KMS-11 (cell line): ENCODE results near the gene VAV3.

Experiments
- H2AFZ ChIP-seq: fragments of 200-600 bp; sonication (generic); 2 replicates; pipeline ENCODE4 v1.6.1; 2016; ENCODE audit warnings: antibody characterized with exemption, mixed run types, low read depth
- H3K27ac ChIP-seq: fragments of 200-600 bp; sonication (generic); 2 replicates; pipeline ENCODE4 v1.6.1; 2016; ENCODE audit warnings: mild to moderate bottlenecking, mixed run types
- H3K27me3 ChIP-seq: fragments of 200-600 bp; sonication (generic); 2 replicates; pipeline ENCODE4 v1.6.1; 2017; ENCODE audit warnings: mild to moderate bottlenecking, low read depth, mixed run types, moderate library complexity; ENCODE audit not compliant: insufficient read depth
- H3K36me3 ChIP-seq: fragments of 200-600 bp; sonication (generic); 2 replicates; pipeline ENCODE4 v1.6.1; 2017; ENCODE audit warnings: mild to moderate bottlenecking, mixed run types; ENCODE audit not compliant: insufficient read depth
- H3K4me1 ChIP-seq: fragments of 200-600 bp; sonication (generic); 2 replicates; pipeline ENCODE4 v1.6.1; 2016; ENCODE audit warnings: mild to moderate bottlenecking, low read depth, mixed run types; ENCODE audit not compliant: poor library complexity, severe bottlenecking
- H3K4me2 ChIP-seq: fragments of 200-600 bp; sonication (generic); 2 replicates; pipeline ENCODE4 v1.7.0; 2016; ENCODE audit warnings: mild to moderate bottlenecking, mixed run types
- H3K4me3 ChIP-seq: fragments of 200-600 bp; sonication (generic); IDR thresholded peaks from 2 replicates; pipeline ENCODE4 v1.6.1; 2017; ENCODE audit warnings: low read depth, low read length, mixed read lengths; ENCODE audit not compliant: insufficient read depth
- H3K79me2 ChIP-seq: fragments of 200-600 bp; sonication (generic); 2 replicates; pipeline ENCODE4 v1.6.1; 2016; ENCODE audit warnings: low read depth, mixed run types; ENCODE audit not compliant: insufficient read depth
- H3K9ac ChIP-seq: fragments of 200-600 bp; sonication (generic); 2 replicates; pipeline ENCODE4 v1.6.1; 2016; ENCODE audit warnings: mild to moderate bottlenecking, mixed run types
- H4K20me1 ChIP-seq: fragments of 200-600 bp; sonication (generic); 2 replicates; pipeline ENCODE4 v1.6.1; 2016; ENCODE audit warnings: mild to moderate bottlenecking, mixed run types; ENCODE audit not compliant: insufficient read depth
- CTCF ChIP-seq: fragments of 200-600 bp; sonication (generic); conservative IDR thresholded peaks from 2 replicates; pipeline ENCODE4 v1.6.1; 2017; ENCODE audit warnings: low read depth, mild to moderate bottlenecking, antibody characterized with exemption, low read length, moderate library complexity, mixed read lengths

VAV3 gene

DNA sequence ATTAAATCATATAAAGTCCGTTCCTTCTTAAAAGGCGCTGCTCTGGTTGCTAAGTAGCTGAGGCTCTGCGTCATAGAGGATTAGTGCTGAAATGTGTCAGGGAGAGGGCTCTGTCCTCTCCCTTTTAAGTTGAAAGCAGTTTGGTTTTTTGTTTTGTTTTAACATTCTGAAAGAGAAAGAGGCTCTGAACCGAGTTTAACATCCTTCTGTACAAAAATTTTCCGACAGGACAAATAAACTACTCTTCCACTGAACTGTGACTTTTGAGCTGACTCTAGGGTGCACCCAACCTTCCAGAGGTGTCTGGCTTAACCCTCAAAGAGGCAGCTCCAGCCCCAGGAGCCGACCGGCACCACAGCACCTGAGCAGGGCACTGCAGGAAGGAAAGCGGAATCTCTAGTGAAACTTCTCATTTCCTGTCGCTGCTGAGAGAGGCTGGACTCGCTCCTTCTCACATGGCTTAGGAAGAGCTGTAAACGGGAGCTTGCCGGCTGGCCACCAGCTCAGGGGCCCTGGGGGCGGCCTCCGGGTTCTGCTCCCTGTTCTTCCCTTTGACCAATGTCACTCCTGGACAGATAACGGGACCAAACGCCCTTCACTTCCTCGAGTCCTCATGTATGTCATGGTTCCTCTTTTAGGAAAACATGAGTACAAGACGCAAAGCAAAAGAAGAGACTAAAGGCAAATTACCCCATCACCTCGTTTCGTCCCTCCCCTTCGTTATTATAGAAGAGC lies 1.2 kb downstream of the VAV3 start:
- Histone ChIP-seq H3K4me2 (peak overlapping the region; percentile 94), H3K27me3 (no peaks in the 10 kb centered on the region), H3K27ac (no peak overlapping the region), H4K20me1 (no peaks in the 10 kb centered on the region), H3K4me3 (peak overlapping the region; percentile 15), H2AFZ (peak overlapping the region; percentile 75), H3K79me2 (no peaks in the 10 kb centered on the region), H3K36me3 (no peaks in the 10 kb centered on the region), H3K4me1 (peaks cover 15% of the 10 kb centered on the region), H3K9ac (no peak overlapping the region; the same call in 1 of the 2 replicates)
- no peak for TF ChIP-seq CTCF

DNA sequence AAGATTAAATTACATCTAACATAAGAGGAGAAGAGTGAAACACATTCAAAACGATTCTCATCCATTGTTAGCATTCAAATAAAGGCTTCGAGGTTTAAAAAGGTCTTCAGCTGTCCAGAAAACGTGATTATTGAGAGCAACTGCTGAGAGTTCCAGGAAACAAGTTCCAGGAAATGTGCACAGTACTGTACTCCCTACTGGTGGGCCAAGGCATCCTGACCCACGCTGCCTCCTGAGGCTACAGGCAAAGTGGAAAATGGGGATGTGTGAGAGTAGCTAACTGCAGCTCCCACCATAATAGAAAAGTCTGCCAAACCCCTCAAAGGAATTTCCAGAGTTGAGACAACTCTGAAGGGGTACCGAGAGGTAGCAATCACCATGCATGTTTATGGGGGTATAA lies 2.0 kb downstream of the VAV3 start:
- Histone ChIP-seq H3K27me3 (no peaks in the 10 kb centered on the region), H3K9ac (no peak overlapping the region), H3K4me1 (peaks cover 15% of the 10 kb centered on the region), H4K20me1 (no peaks in the 10 kb centered on the region), H2AFZ (no peak overlapping the region; the same call in 1 of the 2 replicates), H3K36me3 (no peaks in the 10 kb centered on the region), H3K27ac (no peak overlapping the region), H3K4me2 (no peak overlapping the region; the same call in 1 of the 2 replicates), H3K79me2 (no peaks in the 10 kb centered on the region), H3K4me3 (peak overlapping the region; percentile 15)
- TF ChIP-seq CTCF: no peak

DNA sequence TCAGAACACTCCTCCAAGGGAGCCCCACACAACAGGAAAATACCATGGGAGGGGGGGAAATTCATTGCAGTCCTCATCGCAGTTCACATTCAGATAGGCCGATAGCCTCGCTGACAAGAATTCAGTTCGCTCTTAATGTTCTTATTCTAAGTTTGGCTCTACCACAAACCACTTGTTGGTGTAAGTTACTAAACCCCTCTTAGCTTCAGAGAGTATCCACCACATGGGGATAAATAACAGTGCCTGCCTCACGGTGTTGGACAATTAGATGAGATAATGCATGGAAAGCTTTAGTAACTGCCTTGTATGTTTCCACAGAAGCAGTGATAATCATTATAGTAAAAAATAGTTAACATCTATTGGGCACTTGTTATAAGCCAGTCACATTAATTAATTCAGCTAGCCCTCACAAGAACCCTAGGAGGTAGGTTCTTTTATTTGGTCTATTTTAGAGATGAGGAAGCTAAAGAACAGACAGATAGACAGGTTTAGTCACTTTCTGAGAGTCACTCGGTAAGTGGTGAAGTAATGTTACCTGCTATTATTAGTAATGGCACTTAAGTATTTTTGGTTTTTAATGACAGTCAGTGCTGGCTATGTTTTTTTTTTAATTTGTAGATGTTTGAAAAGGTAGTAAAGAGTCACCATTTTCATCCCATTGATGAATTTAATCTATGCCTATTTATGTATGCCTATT lies 10.1 kb downstream of the VAV3 start:
- no peaks in the 10 kb centered on the region for H3K79me2 ChIP-seq

GRCh38 chr1:107954126-107954525 lies 10.9 kb downstream of the VAV3 start:
- Histone ChIP-seq H3K4me3 (no peak overlapping the region), H2AFZ (no peak overlapping the region), H3K4me2 (no peak overlapping the region), H3K27me3 (no peaks in the 10 kb centered on the region), H3K79me2 (no peaks in the 10 kb centered on the region), H3K4me1 (peaks cover 18% of the 10 kb centered on the region), H3K9ac (no peak overlapping the region), H3K27ac (no peak overlapping the region), H4K20me1 (no peaks in the 10 kb centered on the region), H3K36me3 (no peaks in the 10 kb centered on the region)
- no peak for TF ChIP-seq CTCF

More for the DNA sequence above, 10.1 kb downstream of the VAV3 start:
- Histone ChIP-seq H3K4me1 (peaks cover 11% of the 10 kb centered on the region), H4K20me1 (no peaks in the 10 kb centered on the region), H3K36me3 (no peaks in the 10 kb centered on the region), H2AFZ (no peak overlapping the region), H3K9ac (no peak overlapping the region), H3K27me3 (no peaks in the 10 kb centered on the region), H3K4me2 (no peak overlapping the region), H3K27ac (no peak overlapping the region), H3K4me3 (no peak overlapping the region)
- no peak for TF ChIP-seq CTCF
